Measurements from ENCODE around the gene MMAB.

The MMAB gene

DNA sequence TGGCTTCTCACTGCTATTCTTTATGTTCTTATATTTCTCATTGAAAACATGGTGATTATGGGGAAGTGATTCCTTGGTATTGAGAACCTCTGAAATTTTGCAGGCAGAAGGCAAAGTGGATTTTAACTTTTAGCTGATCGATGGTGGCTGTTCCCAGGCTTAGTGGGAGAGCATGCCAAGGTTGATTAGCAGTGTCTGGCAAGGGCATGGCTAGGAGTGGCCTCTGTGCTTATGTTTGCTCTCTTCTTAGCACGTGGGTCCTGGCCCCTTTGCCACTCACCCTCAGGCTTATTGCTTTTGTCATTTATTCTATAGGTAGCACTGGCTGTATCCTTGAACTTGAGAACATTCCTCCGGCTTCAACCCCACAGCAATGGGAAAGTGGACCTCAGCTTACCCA, 2.4 kb upstream of the MMAB start:
- peaks cover 37% of the 10 kb centered on the region for H3K36me3 ChIP-seq (replicated peaks)
- no peaks in the 10 kb centered on the region for H3K27me3 ChIP-seq (replicated peaks)
- TF ChIP-seq, protein P1, sequence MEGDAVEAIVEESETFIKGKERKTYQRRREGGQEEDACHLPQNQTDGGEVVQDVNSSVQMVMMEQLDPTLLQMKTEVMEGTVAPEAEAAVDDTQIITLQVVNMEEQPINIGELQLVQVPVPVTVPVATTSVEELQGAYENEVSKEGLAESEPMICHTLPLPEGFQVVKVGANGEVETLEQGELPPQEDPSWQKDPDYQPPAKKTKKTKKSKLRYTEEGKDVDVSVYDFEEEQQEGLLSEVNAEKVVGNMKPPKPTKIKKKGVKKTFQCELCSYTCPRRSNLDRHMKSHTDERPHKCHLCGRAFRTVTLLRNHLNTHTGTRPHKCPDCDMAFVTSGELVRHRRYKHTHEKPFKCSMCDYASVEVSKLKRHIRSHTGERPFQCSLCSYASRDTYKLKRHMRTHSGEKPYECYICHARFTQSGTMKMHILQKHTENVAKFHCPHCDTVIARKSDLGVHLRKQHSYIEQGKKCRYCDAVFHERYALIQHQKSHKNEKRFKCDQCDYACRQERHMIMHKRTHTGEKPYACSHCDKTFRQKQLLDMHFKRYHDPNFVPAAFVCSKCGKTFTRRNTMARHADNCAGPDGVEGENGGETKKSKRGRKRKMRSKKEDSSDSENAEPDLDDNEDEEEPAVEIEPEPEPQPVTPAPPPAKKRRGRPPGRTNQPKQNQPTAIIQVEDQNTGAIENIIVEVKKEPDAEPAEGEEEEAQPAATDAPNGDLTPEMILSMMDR (IDR thresholded peaks at IDR 0.05; ENCODE audit: low read depth, low read length, missing control alignments), result no peak
- no peak for DNase-seq
- in situ Hi-C loops (cut with HindIII; ENCODE audit: low pct_ligation_motif_present, low sequenced_read_pairs), result no loop called here
- H3K4me3 ChIP-seq (ENCODE audit: low read depth, low read length), result no peak overlapping the region
- H3K27ac ChIP-seq, result no peak overlapping the region

DNA sequence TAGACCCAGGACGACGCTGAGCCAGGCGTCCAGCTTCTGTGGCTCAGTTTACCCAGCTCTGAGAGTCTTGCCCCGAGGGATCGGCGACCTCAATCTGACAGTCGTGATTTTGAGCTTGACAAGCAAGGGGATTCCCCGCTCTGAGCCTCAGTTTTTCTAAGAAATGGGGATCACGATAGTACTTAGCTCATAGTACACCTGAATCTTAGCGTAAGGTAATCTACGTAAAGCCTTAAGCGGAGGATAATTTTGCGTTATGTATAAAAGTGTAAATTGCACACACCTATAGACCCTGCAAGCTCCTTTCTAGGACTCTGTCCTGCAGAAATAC, 575 bp upstream of the MMAB start:
- in situ Hi-C loops (cut with HindIII; ENCODE audit: low pct_ligation_motif_present, low sequenced_read_pairs), result no loop called here
- H3K27me3 ChIP-seq (replicated peaks), result no peaks in the 10 kb centered on the region
- H3K27ac ChIP-seq, result no peak overlapping the region
- peaks cover 27% of the 10 kb centered on the region for H3K36me3 ChIP-seq (replicated peaks)
- peak overlapping the region; percentile 87 for H3K4me3 ChIP-seq (ENCODE audit: low read depth, low read length)
- TF ChIP-seq, protein P1 (IDR thresholded peaks at IDR 0.05; ENCODE audit: low read depth, low read length, missing control alignments), result no peak
- DNase-seq, result no peak

DNA sequence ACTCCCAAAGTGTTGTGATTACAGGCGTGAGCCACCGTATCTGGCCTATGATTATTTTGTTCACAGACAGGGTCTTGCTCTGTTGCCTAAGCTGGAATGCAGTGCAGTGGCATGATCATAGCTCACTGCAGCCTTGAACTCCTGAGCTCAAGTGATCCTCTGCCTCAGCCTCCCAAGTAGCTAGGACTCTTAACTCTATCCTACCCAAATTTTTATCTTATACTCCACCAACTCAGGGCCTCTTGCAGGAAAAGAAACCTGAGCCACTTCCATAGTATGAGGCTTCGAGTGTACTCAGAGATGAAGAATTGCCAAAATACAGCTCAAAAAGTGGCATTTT, 828 bp downstream of the MMAB start:
- peak overlapping the region; percentile 87 for H3K4me3 ChIP-seq (ENCODE audit: low read depth, low read length)
- no peak for DNase-seq
- peaks cover 15% of the 10 kb centered on the region for H3K36me3 ChIP-seq (replicated peaks)
- H3K27ac ChIP-seq, result no peak overlapping the region
- H3K27me3 ChIP-seq (replicated peaks), result no peaks in the 10 kb centered on the region
- TF ChIP-seq, protein P1 (IDR thresholded peaks at IDR 0.05; ENCODE audit: low read depth, low read length, missing control alignments), result no peak
- in situ Hi-C loops (cut with HindIII; ENCODE audit: low pct_ligation_motif_present, low sequenced_read_pairs), result no loop called here

DNA sequence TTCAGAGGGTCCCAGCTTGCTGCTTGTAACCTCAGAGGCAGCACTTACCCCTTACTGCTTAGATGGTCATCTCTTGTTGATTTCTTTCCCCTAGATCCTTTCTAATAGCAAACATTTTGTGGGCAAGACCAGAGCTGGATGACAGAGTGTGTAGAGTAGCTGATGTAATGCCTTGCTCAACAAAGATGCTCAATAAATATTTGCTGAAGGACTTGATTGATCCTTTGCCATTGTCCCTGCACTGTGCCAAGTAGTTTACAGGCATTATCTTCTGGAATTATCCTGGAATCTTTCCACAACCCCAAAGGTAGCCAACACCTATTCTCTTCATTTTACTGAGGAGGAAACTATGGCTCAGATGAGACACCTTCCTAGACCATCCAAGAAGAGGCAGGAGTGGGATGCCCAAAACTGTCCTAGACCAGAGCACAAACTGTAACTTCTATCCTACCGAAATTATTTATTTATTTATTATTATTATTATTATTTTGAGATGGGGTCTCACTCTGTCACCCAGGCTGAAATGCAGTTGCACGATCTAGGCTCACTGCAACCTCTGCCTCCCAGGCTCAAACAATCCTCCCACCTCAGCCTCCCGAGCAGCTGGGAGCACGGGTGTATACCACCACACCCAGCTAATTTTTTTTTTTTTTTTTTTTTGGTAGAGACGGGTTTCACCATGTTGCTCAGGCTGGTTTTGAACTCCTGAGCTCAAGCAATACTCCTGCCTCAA, 1.4 kb downstream of the MMAB start:
- TF ChIP-seq, protein P1 (IDR thresholded peaks at IDR 0.05; ENCODE audit: low read depth, low read length, missing control alignments), result no peak
- in situ Hi-C loops (cut with HindIII; ENCODE audit: low pct_ligation_motif_present, low sequenced_read_pairs), result no loop called here
- peaks cover 10% of the 10 kb centered on the region for H3K36me3 ChIP-seq (replicated peaks)
- no peak overlapping the region for H3K27ac ChIP-seq
- no peak for DNase-seq
- no peak overlapping the region for H3K4me3 ChIP-seq (ENCODE audit: low read depth, low read length)
- H3K27me3 ChIP-seq (replicated peaks), result no peaks in the 10 kb centered on the region

DNA sequence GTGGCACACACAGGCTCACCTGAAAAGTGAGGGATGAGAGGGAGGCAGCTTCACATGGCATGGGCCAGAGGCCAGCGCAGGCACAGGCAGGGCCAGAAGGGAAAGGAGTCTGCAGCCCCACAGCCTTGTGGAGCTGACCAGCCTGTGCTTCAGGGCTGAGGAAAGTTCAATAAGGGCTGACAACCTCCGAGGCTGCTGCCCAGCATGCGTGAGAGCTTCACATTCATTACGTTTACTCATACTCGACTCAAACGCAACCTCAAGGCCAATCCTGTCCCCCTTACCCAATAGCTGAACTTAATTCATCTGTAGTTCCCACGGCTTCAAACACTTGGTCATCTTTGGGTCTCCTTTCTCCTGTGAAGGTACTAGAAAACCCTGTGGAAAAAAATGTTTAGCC, 4.8 kb downstream of the MMAB start:
- TF ChIP-seq, protein P1 (IDR thresholded peaks at IDR 0.05; ENCODE audit: low read depth, low read length, missing control alignments), result no peak
- Histone ChIP-seq H3K36me3 (replicated peaks) (peaks cover 2% of the 10 kb centered on the region), H3K27me3 (replicated peaks) (no peaks in the 10 kb centered on the region), H3K4me3 (ENCODE audit: low read depth, low read length) (no peak overlapping the region), H3K27ac (no peak overlapping the region)
- in situ Hi-C loops (cut with HindIII; ENCODE audit: low pct_ligation_motif_present, low sequenced_read_pairs), result no loop called here
- DNase-seq, result no peak

DNA sequence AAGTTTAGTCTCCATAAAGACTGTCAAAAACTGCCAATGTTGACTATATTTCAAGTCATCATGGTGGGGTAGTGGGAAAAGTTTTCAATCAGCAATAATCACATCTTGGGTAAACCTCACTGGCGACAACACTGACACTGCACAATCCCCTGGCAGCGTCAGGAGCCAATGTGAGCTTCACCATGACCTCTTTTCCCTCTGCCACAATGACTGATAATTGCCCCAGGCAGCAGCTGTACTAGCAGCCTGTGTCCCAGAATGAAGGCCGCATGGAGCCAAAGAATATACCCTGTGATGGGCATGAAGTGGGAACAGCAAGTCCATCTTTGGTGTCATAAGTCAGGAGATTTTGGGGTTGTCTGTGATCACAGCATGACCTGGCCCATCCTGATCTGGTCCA, 5.3 kb downstream of the MMAB start:
- no peak for DNase-seq
- Histone ChIP-seq H3K27me3 (replicated peaks) (no peaks in the 10 kb centered on the region), H3K36me3 (replicated peaks) (peaks cover 2% of the 10 kb centered on the region), H3K4me3 (ENCODE audit: low read depth, low read length) (no peak overlapping the region), H3K27ac (no peak overlapping the region)
- TF ChIP-seq, protein P1 (IDR thresholded peaks at IDR 0.05; ENCODE audit: low read depth, low read length, missing control alignments), result no peak
- in situ Hi-C loops (cut with HindIII; ENCODE audit: low pct_ligation_motif_present, low sequenced_read_pairs), result no loop called here

All from brain microvascular endothelial cell (primary cell).